ENCODE results near the gene CBR3. TPM values are rescaled to one million over a fixed set of nuclear protein-coding genes. Genes with fewer than 3 reads are reported as not detected.

The CBR3 gene
- total and polyA plus RNA-seq, 9 of the 15 experiments (the other 6 are each of a cell fraction or from before 2014, with no cell fraction given) = not detected

DNA sequence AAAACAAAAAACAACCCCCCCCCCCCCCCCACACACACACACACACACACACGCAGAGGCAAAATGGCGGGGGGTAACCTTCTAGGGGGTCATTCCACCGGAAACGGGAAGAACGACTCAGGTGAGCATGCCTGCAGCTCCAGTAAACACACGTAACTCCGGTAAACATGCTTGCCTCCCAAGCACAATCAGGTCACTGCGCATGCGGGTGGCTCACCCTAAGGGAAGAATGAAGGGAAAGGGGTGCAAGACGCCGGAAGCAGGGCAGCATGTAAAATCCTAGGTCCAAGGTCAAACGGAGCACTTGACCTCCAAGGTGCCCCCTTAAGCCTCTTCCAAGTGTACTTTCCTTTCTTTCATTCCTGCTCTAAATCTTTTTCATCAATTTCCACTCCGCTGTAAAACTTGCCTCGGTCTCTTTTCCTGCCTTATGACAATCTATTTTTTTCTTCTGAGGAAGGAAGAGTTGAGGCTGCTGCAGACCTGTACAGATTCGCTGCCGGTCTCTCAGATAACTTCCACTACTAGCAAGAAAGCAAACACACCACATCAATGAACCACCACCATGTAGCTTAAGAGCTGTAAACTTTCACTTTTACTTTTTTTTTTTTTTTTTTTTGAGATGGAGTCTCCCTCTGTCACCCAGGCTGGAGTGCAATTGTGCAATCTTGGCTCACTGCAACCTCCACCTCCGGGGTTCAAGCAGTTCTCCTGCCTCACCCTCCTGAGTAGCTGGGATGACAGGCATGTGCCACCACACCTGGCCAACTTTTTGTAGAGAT is 21.0 kb upstream of the CBR3 start:
- no TSS peak for BruUV-seq (replicated peaks)
- H3K4me2 ChIP-seq (ENCODE audit: insufficient read depth, low read length) = no peak overlapping the region
- peaks cover 0 to 6% of the 10 kb centered on the region in 2 experiments; a peak in 1 of 5 replicates for H3K4me1 ChIP-seq (replicated peaks in 1 of 2; ENCODE audit: control insufficient read depth in 2 of 2, insufficient read depth in 2 of 2, low read length in 2 of 2)
- H3K4me3 ChIP-seq = no peak overlapping the region
- H3K9me1 ChIP-seq (ENCODE audit: control insufficient read depth, insufficient read depth, low read length) = no peaks in the 10 kb centered on the region
- no peak overlapping the region for H3K27ac ChIP-seq (ENCODE audit: extremely low read depth, low read depth, low read length)
- in situ Hi-C loops (cut with MboI) = no loop called here
- intact Hi-C loops (cut with micrococcal nuclease) = loop anchor here (2.0 to 10.0 kb wide), 3 partner anchors 52 to 169 kb away; partner anchors contain the start of gene SETD4
- DNase-seq (ENCODE audit: extremely low read depth in 1 of 4, low spot score in 3 of 4) (no peak), FAIRE-seq (no peak), ATAC-seq (no peak)
- H3K36me3 ChIP-seq (ENCODE audit: control insufficient read depth, insufficient read depth, low read length) = no peaks in the 10 kb centered on the region
- ChIA-PET POLR2A (no interaction called here), CTCF (ENCODE audit: low intra/inter-chr PET ratio) (interaction anchor here (0.6 kb wide), 1 partner anchor 1388 kb away, joined by 4 read pairs; no protein-coding TSS in a partner anchor)
- 54% methylated on average over 16 of the region's 17 CpGs for WGBS (ENCODE audit: insufficient coverage, low coverage, missing lambda C conversion rate)
- H3K79me2 ChIP-seq (ENCODE audit: control insufficient read depth, insufficient read depth, low read length) = no peaks in the 10 kb centered on the region
- peak overlapping the region; percentile 17; the same call in 1 of the 2 replicates for H2AFZ ChIP-seq (ENCODE audit: low read depth, low read length)
- H4K20me1 ChIP-seq (replicated peaks; ENCODE audit: control insufficient read depth, insufficient read depth, low read length) = no peaks in the 10 kb centered on the region
- no peak for TF ChIP-seq ZFP36 (IDR thresholded peaks at IDR 0.05; ENCODE audit: low read depth, low read length, partially characterized antibody)
- no peak for TF ChIP-seq ARHGAP35 (IDR thresholded peaks at IDR 0.05; ENCODE audit: partially characterized antibody)
- TF ChIP-seq ZNF263 (CRISPR knock-in tag; IDR thresholded peaks at IDR 0.05; ENCODE audit: borderline replicate concordance) = no peak
- no peak for TF ChIP-seq NELFE (IDR thresholded peaks at IDR 0.05; ENCODE audit: insufficient read depth, insufficient read length)
- peak; percentile 61 to 72; a peak in 3 of 4 replicates for TF ChIP-seq NRF1 (conservative IDR thresholded peaks at IDR 0.05 in 1 of 2, IDR thresholded peaks at IDR 0.05 in 1 of 2)
- TF ChIP-seq ZNF408 (CRISPR knock-in tag; IDR thresholded peaks at IDR 0.05; ENCODE audit: low read depth) = no peak
- peak; percentile 81 for TF ChIP-seq CEBPB (tag; IDR thresholded peaks at IDR 0.05)
- no peak for TF ChIP-seq ZNF696 (CRISPR knock-in tag; conservative IDR thresholded peaks at IDR 0.05)
- no peak for TF ChIP-seq ATF1 (CRISPR knock-in tag; IDR thresholded peaks at IDR 0.05)
- TF ChIP-seq ATF1 (tag; IDR thresholded peaks at IDR 0.05) = no peak
- TF ChIP-seq CEBPG (CRISPR knock-in tag; IDR thresholded peaks at IDR 0.05) = no peak
- peak; percentile 31 to 42; a peak in 2 of 4 replicates for TF ChIP-seq CEBPG (tag; conservative IDR thresholded peaks at IDR 0.05 in 1 of 2, IDR thresholded peaks at IDR 0.05 in 1 of 2)
- TF ChIP-seq SRSF7 (optimal IDR thresholded peaks at IDR 0.05; ENCODE audit: low read depth, low read length) = no peak
- no peak for TF ChIP-seq MYNN (IDR thresholded peaks at IDR 0.05)
- TF ChIP-seq MYNN (CRISPR knock-in tag; IDR thresholded peaks at IDR 0.05) = no peak
- no peak for TF ChIP-seq POLR2AphosphoS5 (IDR thresholded peaks at IDR 0.05; ENCODE audit: control insufficient read depth, insufficient read depth, low read depth, low read length)
- peaks cover 0 to 3% of the 10 kb centered on the region in 2 experiments; a peak in 1 of 5 replicates for H3K27me3 ChIP-seq (ENCODE audit: control insufficient read depth in 2 of 2, insufficient read depth in 2 of 2, low read length in 2 of 2)
- peaks cover 2% of the 10 kb centered on the region; the same call in 1 of the 2 replicates for H3K9me3 ChIP-seq (replicated peaks; ENCODE audit: control insufficient read depth, insufficient read depth, low read depth, low read length)
- H3K9ac ChIP-seq (ENCODE audit: insufficient read depth in 1 of 2, low read depth in 2 of 2, low read length in 2 of 2) = no peak overlapping the region

Measured in K562 (cell line).